ENCODE results near the gene DACT2.

DNA sequence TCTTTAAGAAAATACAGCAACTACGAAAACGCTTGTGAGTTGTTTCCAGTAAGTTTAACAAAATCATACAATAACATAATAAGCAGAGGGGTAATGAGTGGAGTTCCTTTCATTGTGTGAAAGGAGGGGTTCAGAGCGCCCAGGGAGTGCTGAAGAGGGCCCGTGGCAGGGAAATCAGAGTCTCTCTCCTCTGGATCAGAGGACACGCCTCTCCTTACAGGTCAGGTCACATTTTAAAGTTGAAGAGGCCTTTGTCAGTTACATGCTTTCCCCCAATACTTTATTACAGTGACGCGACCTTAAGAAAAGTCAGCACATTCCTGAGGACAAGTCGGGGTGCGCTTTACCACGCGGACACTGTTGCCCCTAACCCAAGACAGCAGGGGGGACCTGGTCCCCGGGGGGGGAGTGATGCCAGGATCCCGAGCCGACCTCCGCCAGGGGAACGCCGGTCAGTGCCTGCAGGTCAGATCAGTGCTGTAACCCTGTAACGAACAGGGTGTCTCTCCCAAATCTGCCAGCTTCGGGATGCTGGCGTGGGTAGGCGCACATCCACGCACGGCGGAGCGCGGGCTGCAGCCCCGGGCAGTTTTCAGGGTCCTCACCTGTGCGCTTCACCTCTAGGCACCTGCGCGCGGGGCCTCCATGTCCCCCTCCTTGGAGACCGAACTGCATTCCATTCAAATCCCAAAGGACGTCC is 848 bp downstream of the DACT2 start:
- no peak for TF ChIP-seq EZH2 (IDR thresholded peaks at IDR 0.05; ENCODE audit: insufficient read depth, poor library complexity, severe bottlenecking)
- no peak for TF ChIP-seq EZH2phosphoT487 (IDR thresholded peaks at IDR 0.05; ENCODE audit: insufficient read depth, low read depth)

All from GM23248 (cell line).